Measurements from ENCODE around the gene CHCHD10.
A peak's percentile ranks its signal among the peaks of the same experiment; 100 is the strongest.

Gene CHCHD10

DNA sequence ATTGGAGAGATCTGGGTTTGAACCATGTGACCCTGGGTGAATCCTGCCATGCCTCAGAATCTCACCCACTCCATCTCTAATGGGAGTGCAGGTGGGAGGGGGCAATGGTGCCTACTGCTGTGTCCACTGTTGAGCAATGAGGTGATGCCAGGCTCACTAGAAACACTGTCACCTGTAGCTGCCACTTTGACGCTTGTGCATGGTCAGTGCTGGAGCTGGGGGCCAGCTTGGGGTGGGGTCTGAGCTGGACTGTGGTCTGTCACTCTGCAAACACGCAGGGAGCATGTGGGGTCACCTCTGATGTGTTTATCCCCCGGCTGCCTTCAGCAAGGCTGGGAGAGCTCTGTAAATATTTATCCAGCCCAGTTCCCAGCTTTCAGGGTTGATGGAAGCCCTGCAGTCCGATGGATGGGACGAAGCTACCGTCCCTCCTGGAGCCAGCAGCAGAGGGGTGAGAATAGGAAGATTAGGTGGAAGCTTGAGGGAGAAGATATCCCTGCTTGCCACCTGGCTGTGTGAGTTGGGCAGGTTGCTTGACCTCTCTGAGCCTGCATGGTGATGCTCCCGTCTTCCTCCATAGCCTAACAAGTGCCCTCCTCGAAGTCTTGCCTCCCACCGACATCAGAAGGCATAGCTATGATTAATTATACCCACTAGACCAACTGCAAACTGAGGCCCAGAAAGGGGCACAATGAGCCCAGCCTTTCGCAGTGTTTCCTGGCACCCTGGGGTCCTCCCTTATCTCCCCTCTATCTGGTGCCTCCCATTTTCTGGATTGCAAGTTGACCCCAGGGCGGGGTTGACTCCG, 6.5 kb upstream of the CHCHD10 start:
- no peaks in the 10 kb centered on the region for H3K36me3 ChIP-seq (ENCODE audit: insufficient read depth, low read length)
- no peak for DNase-seq
- H3K27me3 ChIP-seq (ENCODE audit: insufficient read depth, low read length, poor library complexity) = no peaks in the 10 kb centered on the region
- H3K4me2 ChIP-seq (ENCODE audit: insufficient read depth, low read length) = no peak overlapping the region
- H3K9me3 ChIP-seq (ENCODE audit: insufficient read depth, low read length, severe bottlenecking) = no peaks in the 10 kb centered on the region
- no peaks in the 10 kb centered on the region for H3K79me2 ChIP-seq (ENCODE audit: insufficient read depth, low read length)
- H3K4me3 ChIP-seq (ENCODE audit: low read depth in 1 of 2, low read length in 2 of 2) = no peak overlapping the region
- no peak for TF ChIP-seq EZH2 (IDR thresholded peaks at IDR 0.05; ENCODE audit: borderline replicate concordance, low read depth, low read length, severe bottlenecking)
- TF ChIP-seq, protein P1, sequence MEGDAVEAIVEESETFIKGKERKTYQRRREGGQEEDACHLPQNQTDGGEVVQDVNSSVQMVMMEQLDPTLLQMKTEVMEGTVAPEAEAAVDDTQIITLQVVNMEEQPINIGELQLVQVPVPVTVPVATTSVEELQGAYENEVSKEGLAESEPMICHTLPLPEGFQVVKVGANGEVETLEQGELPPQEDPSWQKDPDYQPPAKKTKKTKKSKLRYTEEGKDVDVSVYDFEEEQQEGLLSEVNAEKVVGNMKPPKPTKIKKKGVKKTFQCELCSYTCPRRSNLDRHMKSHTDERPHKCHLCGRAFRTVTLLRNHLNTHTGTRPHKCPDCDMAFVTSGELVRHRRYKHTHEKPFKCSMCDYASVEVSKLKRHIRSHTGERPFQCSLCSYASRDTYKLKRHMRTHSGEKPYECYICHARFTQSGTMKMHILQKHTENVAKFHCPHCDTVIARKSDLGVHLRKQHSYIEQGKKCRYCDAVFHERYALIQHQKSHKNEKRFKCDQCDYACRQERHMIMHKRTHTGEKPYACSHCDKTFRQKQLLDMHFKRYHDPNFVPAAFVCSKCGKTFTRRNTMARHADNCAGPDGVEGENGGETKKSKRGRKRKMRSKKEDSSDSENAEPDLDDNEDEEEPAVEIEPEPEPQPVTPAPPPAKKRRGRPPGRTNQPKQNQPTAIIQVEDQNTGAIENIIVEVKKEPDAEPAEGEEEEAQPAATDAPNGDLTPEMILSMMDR (IDR thresholded peaks at IDR 0.05; ENCODE audit: borderline replicate concordance, extremely low read depth, low read length, poor library complexity, severe bottlenecking) = no peak
- H2AFZ ChIP-seq (ENCODE audit: low read depth, low read length) = no peak overlapping the region
- H4K20me1 ChIP-seq (ENCODE audit: insufficient read depth, low read length) = no peaks in the 10 kb centered on the region
- no peak overlapping the region for H3K9ac ChIP-seq (ENCODE audit: low read depth, low read length)
- ATAC-seq (ENCODE audit: insufficient read depth, low read depth) = no peak
- peaks cover 8% of the 10 kb centered on the region for H3K4me1 ChIP-seq (ENCODE audit: insufficient read depth, low read length)
- no peak overlapping the region for H3K27ac ChIP-seq (ENCODE audit: low read length)

DNA sequence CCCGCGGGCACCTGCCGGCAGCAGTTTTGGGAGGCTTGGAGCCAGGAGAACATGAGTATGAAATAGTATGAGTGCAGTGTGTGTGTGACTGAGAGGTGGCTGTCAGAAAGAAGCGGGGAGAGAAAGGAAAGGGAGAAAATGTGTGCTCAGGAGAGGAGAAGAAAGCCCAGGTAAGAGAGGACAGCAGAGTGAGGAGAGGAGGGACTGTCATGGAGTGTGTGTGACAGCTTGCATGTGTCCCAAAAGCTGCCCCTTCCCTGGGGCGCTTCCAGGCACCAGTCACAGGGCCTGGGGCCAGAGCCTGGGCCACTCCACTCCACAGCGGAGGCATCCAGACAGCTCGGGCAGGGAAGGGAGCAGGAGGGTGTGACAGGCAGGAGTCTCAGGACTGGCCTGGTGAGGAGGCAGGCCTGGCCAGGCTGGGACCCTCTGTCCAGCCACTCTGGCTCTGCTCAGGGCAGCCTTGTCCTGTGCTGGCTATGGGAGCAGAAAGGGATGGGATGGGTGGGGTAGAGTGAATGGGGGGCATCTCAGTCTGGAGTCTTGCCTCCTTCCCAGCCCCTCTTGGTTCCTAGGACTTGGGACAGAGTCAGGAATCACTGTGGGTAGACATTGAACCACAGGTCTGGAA, 5.8 kb upstream of the CHCHD10 start:
- Histone ChIP-seq H3K9me3 (ENCODE audit: insufficient read depth, low read length, severe bottlenecking) (no peaks in the 10 kb centered on the region), H4K20me1 (ENCODE audit: insufficient read depth, low read length) (no peaks in the 10 kb centered on the region), H3K4me3 (ENCODE audit: low read depth in 1 of 2, low read length in 2 of 2) (no peak overlapping the region), H2AFZ (ENCODE audit: low read depth, low read length) (no peak overlapping the region), H3K4me2 (ENCODE audit: insufficient read depth, low read length) (no peak overlapping the region), H3K79me2 (ENCODE audit: insufficient read depth, low read length) (no peaks in the 10 kb centered on the region), H3K27ac (ENCODE audit: low read length) (no peak overlapping the region), H3K36me3 (ENCODE audit: insufficient read depth, low read length) (no peaks in the 10 kb centered on the region), H3K4me1 (ENCODE audit: insufficient read depth, low read length) (peaks cover 8% of the 10 kb centered on the region), H3K27me3 (ENCODE audit: insufficient read depth, low read length, poor library complexity) (no peaks in the 10 kb centered on the region), H3K9ac (ENCODE audit: low read depth, low read length) (no peak overlapping the region)
- TF ChIP-seq EZH2 (IDR thresholded peaks at IDR 0.05; ENCODE audit: borderline replicate concordance, low read depth, low read length, severe bottlenecking) = no peak
- TF ChIP-seq, protein P1 (IDR thresholded peaks at IDR 0.05; ENCODE audit: borderline replicate concordance, extremely low read depth, low read length, poor library complexity, severe bottlenecking) = no peak
- ATAC-seq (ENCODE audit: insufficient read depth, low read depth) (no peak), DNase-seq (no peak)

DNA sequence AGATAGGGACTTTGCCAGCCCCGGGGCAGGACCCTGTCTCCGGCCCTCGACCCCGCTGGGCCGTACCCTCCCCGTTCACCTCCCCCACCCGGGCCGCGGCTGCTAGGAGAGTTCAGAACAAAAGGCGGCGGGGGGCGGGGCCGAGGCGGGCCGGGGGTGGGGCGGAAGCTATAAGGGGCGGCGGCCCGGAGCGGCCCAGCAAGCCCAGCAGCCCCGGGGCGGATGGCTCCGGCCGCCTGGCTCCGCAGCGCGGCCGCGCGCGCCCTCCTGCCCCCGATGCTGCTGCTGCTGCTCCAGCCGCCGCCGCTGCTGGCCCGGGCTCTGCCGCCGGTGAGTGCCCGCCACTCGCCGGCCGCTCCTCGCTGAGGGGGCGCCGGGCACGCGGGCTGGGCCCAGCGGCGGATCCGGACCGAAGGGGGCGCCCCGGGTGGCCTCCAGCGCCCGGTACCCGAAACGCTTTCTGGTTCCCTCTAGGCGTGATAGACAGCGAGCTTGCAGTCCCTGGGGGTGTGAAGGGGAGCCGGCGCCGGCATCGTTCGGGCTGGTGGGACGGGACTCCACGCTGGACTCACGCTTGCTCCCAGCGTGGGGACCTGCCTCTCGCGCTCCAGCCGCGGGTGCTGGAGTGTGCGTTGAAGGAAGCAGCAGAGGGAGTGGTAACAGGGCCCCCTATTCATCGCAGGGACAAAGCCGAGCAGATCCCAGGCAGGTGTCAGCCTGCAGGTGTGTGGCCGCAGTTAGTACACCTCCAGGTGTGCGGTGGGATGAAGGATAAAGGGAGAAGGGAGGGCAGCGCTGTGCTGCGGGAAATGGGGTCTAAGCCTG, 5.1 kb upstream of the CHCHD10 start, which contains the start of gene MMP11:
TSS of gene MMP11 (plus strand) at position 201 of the 825 bp plus-strand sequence. CDS start at position 223, 22 bp downstream.
- Histone ChIP-seq H3K36me3 (ENCODE audit: insufficient read depth, low read length) (no peaks in the 10 kb centered on the region), H3K4me1 (ENCODE audit: insufficient read depth, low read length) (peaks cover 13% of the 10 kb centered on the region), H3K9ac (ENCODE audit: low read depth, low read length) (no peak within 1 kb of the TSS), H3K27ac (ENCODE audit: low read length) (no peak within 1 kb of the TSS), H2AFZ (ENCODE audit: low read depth, low read length) (peak within 1 kb of the TSS; percentile 62), H4K20me1 (ENCODE audit: insufficient read depth, low read length) (no peaks in the 10 kb centered on the region), H3K4me3 (ENCODE audit: low read depth in 1 of 2, low read length in 2 of 2) (peak within 1 kb of the TSS in 1 of 2 experiments; percentile 37; a peak in 1 of 4 replicates), H3K27me3 (ENCODE audit: insufficient read depth, low read length, poor library complexity) (no peaks in the 10 kb centered on the region), H3K9me3 (ENCODE audit: insufficient read depth, low read length, severe bottlenecking) (no peaks in the 10 kb centered on the region), H3K79me2 (ENCODE audit: insufficient read depth, low read length) (no peaks in the 10 kb centered on the region), H3K4me2 (ENCODE audit: insufficient read depth, low read length) (peak within 1 kb of the TSS; percentile 63)
- TF ChIP-seq EZH2 (IDR thresholded peaks at IDR 0.05; ENCODE audit: borderline replicate concordance, low read depth, low read length, severe bottlenecking) = no peak
- TF ChIP-seq, protein P1 (IDR thresholded peaks at IDR 0.05; ENCODE audit: borderline replicate concordance, extremely low read depth, low read length, poor library complexity, severe bottlenecking) = no peak
- ATAC-seq (ENCODE audit: insufficient read depth, low read depth) (peak; percentile 47; the same call in 1 of the 3 replicates), DNase-seq (peak; percentile 50)
